Neural progenitor cell (in vitro differentiated cells): ENCODE results near the gene RFX8.
A peak's percentile ranks its signal among the peaks of the same experiment; 100 is the strongest.

Experiments used
- CTCF ChIP-seq: fragments of 200-600 bp; sonication (generic); IDR thresholded peaks from 2 replicates; pipeline ENCODE4 v1.5.1; 2017; ENCODE audit warnings: antibody characterized with exemption, mild to moderate bottlenecking
- EZH2 ChIP-seq: fragments of 200-600 bp; sonication (generic); IDR thresholded peaks from 2 replicates; pipeline ENCODE4 v1.6.1; 2017; ENCODE audit warnings: antibody characterized with exemption, mild to moderate bottlenecking, moderate library complexity

GRCh38 chr2:101401906-101402305 lies 73.0 kb downstream of the RFX8 start:
- TF ChIP-seq CTCF: peak; percentile 16
- TF ChIP-seq EZH2: no peak
